SK-MEL-5 (cell line): ENCODE results near the gene ATP2B2. TPM values are rescaled to one million over a fixed set of nuclear protein-coding genes. Genes with fewer than 3 reads are reported as not detected.

Experiments used
- DNase-seq: peaks from one replicate; pipeline ENCODE4 v3.0.0-alpha.2; 2016; ENCODE audit warnings: low read depth, low spot score
- in situ Hi-C: cut with HindIII; loops from 2 replicates; pipeline ENCODE4 v1.10.0; 2016; ENCODE audit warnings: low sequenced_read_pairs, high pct_unique_total_duplicates, low pct_unique_long_range_greater_than_20kb
- total RNA-seq: library from RNA; depleted of rRNA; stranded (reverse); fragments of >200 nt; shearing (Covaris generic); gene quantifications from 2 replicates; pipeline ENCODE4 v1.2.3, GENCODE V29; 2014

ATP2B2 gene
- total RNA-seq, 1 experiment from 2014 or later: not detected

DNA sequence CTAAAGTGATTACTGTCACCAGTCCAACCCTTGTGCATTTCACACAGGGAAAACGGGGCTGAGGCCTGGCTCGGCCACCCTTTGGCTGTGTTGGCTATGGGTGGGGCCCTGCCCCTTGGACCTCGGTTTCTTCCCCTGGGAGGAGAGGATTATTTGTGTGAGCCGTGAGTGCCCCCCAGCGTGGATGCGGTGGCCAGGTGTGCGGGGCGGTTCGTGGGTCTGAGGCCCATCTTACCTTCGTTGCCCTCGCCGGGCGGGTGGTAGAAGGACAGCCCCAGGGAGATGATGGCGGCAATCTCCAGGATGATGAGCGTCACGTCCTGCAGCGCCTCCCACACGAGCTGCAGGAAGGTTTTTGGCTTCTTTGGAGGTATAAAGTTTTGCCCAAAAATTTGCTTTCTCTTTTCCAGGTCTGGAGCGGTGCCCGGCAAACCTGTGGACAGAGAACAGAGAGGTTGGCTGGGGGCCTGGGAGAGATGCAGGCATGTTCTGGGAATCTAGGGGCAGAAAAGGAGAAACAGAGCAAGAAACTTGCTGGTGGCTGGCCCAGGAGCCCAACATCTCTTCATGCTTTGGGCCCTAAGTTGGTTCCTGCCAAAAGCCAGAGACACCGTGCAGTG lies 94.9 kb downstream of the ATP2B2 start:
- DNase-seq: no peak
- in situ Hi-C loops: no loop called here

- no peak for DNase-seq
- in situ Hi-C loops: no loop called here
These were observed 96.7 kb downstream of the ATP2B2 start for GRCh38 chr3:10408680-10409079.

DNA sequence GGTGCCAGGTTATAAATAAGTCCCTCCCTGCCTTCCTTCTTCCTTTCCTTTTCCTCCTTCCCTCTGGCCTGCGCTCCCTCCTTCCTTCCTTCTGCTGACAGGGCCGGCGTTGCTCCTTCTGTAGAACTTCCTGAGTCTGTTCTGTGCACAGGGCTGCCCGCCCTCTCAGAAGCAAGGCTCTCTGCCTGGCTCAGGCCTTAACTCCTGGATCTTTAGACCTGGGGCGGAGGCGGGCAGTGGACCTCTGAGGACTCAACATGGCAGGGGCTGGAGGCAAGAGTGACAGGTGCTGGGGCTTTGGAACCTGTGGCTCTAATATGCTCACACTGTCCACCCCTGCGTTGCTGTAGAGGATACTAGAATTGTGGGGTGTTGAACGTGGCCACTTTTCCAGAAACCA lies 98.0 kb downstream of the ATP2B2 start:
- in situ Hi-C loops: no loop called here

DNA sequence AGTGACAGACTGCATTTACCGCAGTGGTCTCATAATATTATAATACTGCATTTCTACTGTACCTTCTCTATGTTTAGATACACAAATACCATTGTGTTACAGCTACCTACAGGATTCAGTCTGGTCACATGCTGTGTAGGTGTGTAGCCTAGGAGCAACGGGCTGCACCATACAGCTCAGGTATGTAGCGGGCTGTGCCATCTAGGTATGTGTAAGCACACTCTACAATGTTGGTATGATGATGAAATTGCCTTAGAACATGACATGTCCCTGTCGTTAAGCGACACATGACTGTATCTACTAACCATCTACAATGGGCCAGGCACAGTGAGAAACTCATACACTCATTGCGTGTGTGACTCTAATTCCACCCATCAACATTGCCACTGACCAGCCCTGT lies 99.0 kb downstream of the ATP2B2 start:
- in situ Hi-C loops: no loop called here

More for the DNA sequence above, 98.0 kb downstream of the ATP2B2 start:
- DNase-seq: no peak

DNA sequence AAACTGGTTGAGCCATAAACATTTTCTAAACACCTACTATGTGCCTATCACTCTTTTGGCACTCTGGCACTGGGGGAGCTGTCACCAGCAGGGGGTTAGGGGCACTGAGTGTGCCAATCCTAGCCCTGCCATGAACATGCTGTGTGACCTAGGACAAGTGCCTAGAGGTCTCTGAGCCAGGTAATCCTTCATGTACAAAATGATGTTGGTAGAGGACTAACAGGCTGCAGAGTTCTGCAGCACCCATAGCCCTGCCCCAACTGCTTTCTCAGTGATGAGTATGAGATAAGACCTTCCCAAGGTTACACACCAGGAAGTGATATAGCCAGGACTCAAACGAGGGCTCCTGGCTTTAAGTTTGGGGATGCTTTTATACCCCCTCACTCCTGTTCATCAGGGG lies 99.6 kb downstream of the ATP2B2 start:
- in situ Hi-C loops: no loop called here
- no peak for DNase-seq

More for the DNA sequence above, 99.0 kb downstream of the ATP2B2 start:
- DNase-seq: no peak

GRCh38 chr3:10404876-10405275 lies 100.5 kb downstream of the ATP2B2 start:
- DNase-seq: no peak

DNA sequence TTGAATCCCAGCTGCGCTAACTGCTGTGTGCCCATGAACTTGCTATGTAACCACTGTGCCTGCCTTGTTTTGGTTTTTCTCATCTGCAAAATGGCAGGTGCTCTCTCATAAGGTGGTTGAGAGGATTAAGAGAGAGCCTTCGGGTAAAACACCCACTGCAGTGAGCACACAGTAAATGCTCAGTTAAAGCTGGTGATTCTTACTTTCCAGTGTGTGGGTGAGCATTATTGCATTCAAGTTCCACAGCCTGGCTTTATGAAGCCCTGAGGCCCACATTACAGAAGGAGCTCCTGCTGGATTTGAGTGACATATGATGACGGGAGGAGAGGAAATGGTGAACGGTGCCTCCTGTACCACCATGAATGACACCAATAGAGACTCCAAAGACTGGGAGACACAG lies 101.0 kb downstream of the ATP2B2 start:
- in situ Hi-C loops: no loop called here

More at GRCh38 chr3:10404876-10405275, 100.5 kb downstream of the ATP2B2 start:
- in situ Hi-C loops: no loop called here

GRCh38 chr3:10401990-10402761 lies 103.2 kb downstream of the ATP2B2 start:
- in situ Hi-C loops: no loop called here
- DNase-seq: no peak

More for the DNA sequence above, 101.0 kb downstream of the ATP2B2 start:
- DNase-seq: no peak

GRCh38 chr3:10400749-10401495 lies 104.5 kb downstream of the ATP2B2 start:
- in situ Hi-C loops: no loop called here

GRCh38 chr3:10400050-10400748 lies 105.2 kb downstream of the ATP2B2 start:
- in situ Hi-C loops: no loop called here
- DNase-seq: no peak

More at GRCh38 chr3:10400749-10401495, 104.5 kb downstream of the ATP2B2 start:
- no peak for DNase-seq

GRCh38 chr3:10399634-10400033 lies 105.8 kb downstream of the ATP2B2 start:
- in situ Hi-C loops: no loop called here

DNA sequence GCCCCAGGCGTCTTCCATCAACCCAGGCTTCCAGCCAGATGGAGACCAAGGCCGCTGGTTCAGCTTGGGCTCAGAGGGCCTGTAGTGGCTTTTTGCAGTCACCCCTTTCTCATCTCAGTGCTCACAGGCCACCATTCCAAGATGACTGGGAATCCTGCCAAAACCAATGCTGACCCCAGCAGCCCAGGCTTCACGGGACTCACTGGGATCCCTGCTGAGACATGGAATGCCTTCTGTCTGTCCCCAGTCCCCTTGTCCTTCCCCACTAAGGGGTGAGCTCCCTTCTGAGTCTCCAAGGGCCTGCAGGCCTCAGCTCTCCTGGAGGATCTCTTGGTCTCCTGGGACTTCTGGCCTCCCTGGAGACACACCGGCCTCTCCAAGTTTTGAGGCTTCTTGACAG lies 107.0 kb downstream of the ATP2B2 start:
- in situ Hi-C loops: no loop called here
- DNase-seq: no peak

More at GRCh38 chr3:10399634-10400033, 105.8 kb downstream of the ATP2B2 start:
- no peak for DNase-seq

DNA sequence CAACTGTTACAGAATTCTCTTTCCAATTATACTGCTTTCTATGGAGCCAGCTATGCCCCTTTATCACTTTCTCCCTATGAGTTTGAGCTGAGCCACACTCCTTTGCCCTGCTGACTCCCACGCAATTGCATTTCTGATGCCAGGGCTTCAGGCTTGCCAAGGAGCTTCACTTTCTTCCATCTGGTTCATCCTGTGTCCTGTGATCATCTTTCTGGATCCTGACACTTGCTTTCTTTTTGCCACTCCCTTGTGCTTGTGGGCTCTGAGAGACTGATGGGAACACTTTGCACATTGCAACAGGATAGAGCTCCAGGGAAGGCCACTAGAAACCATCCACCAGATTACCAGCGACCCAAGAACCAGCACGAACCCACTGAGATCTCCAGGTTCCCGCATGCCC lies 107.5 kb downstream of the ATP2B2 start:
- no peak for DNase-seq
- in situ Hi-C loops: no loop called here

GRCh38 chr3:10396931-10397330 lies 108.5 kb downstream of the ATP2B2 start:
- DNase-seq: no peak
- in situ Hi-C loops: no loop called here

DNA sequence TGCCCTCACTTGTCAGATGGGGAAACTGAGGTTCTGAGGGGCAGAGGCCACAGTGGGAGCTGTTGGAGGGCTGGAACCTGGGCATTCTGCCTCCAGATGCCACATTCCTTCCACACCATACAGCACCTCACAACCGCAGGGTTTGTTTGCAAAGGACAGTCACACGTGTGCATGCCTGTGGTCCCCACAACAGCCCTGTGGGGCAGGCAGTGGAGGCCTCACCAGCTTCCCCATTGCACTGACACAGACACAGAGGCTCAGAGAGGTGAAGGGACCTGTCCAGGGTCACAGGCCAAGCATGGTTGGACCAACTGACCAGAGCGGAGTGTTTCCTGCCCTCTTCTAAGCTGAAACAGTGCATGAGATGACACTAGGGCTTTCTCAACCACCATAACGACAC lies 109.3 kb downstream of the ATP2B2 start:
- in situ Hi-C loops: no loop called here

GRCh38 chr3:10395671-10396070 lies 109.7 kb downstream of the ATP2B2 start:
- DNase-seq: no peak
- in situ Hi-C loops: no loop called here

More for the DNA sequence above, 109.3 kb downstream of the ATP2B2 start:
- no peak for DNase-seq

DNA sequence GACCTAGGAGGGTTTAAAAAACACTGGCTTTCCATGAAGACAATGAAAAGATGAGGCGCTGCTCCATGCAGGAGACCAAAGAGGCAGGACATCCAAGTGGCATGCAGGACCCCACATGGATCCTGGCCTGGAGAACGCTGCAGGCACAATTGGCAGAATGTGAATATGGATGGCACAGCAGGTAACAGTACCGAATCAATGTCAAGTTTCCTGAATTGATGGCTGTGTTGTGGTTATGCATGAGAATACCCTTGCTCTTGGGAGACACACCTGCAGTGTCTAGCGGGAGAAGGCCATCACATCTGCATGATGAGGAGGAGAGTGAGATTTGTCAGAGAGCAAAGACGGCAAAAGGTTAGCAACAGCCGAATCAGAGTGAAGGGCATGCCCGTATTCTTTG lies 110.2 kb downstream of the ATP2B2 start:
- in situ Hi-C loops: no loop called here
- no peak for DNase-seq
